K562 (cell line): ENCODE measurements around the gene ACTN1. TPM values are rescaled to one million over a fixed set of nuclear protein-coding genes. Genes with fewer than 3 reads are reported as not detected.

ENCODE experiments used
- ATAC-seq: fragments of 200-7000 bp; cut with Tn5 transposase; 3 replicates; pipeline ENCODE4 v1.9.1; 2020; ENCODE audit warnings: moderate library complexity
- BruUV-seq: library from RNA; stranded (reverse); fragments of 400-500 nt; replicated peaks from 2 replicates; lab custom pipeline; 2021; lab: Mats Ljungman, UMichigan
- CTCF ChIA-PET: fragments of 300-600 bp; formaldehyde crosslinking; extraction: SDS; loops from one replicate; lab custom pipeline; 2021; ENCODE audit warnings: low intra/inter-chr PET ratio; lab: Yijun Ruan, JAX
- POLR2A ChIA-PET: fragments of 300-600, 350-650 bp; sonication (Branson Sonifier 250); formaldehyde crosslinking; extraction: SDS; loops from one replicate; lab custom pipeline; 2021; ENCODE audit warnings: antibody characterized with exemption, inconsistent platforms; lab: Yijun Ruan, JAX
- DNase-seq, 4 experiments: peaks; one replicate each; pipeline versions ENCODE4 v3.0.0 to v3.0.0-alpha.2; 2011 to 2018; ENCODE audit warnings: low spot score in 3 of 4, mixed read lengths in 3 of 4; ENCODE audit errors: extremely low read depth in 1 of 4
- FAIRE-seq: peaks from 2 replicates; lab custom pipeline; 2011; peaks lifted over from hg19 to GRCh38; lab: Jason Lieb, UNC
- H2AFZ ChIP-seq: 2 replicates; pipeline ENCODE4 v1.6.0; 2011; ENCODE audit warnings: low read depth, low read length, control low read depth, inconsistent platforms
- H3K27ac ChIP-seq: fragments of 200-600 bp; 3 replicates; pipeline ENCODE4 v1.8.0; 2011; ENCODE audit warnings: low read depth, mild to moderate bottlenecking, control low read depth, inconsistent platforms, low read length, moderate library complexity, mixed read lengths; ENCODE audit errors: extremely low read depth
- H3K27me3 ChIP-seq, 2 experiments: fragments of 300-600 bp in 1 of 2; 2 replicates in 1 of 2; 3 replicates in 1 of 2; pipeline versions ENCODE4 v1.6.0 to v1.8.0; 2011; ENCODE audit warnings: inconsistent platforms in 2 of 2, low read length in 2 of 2, mild to moderate bottlenecking in 1 of 2, mixed read lengths in 1 of 2, moderate library complexity in 1 of 2; ENCODE audit not compliant: control insufficient read depth in 2 of 2, insufficient read depth in 2 of 2
- H3K36me3 ChIP-seq: fragments of 300-600 bp; 3 replicates; pipeline ENCODE4 v1.8.0; 2011; ENCODE audit warnings: mild to moderate bottlenecking, low read length, inconsistent platforms; ENCODE audit not compliant: control insufficient read depth, insufficient read depth
- H3K4me1 ChIP-seq, 2 experiments: fragments of 200-600 bp in 1 of 2; replicated peaks in 1 of 2; 2 replicates in 1 of 2; 3 replicates in 1 of 2; pipeline versions ENCODE4 v1.5.1 to v1.8.0; 2011; ENCODE audit warnings: inconsistent platforms in 2 of 2, low read length in 2 of 2, mild to moderate bottlenecking in 1 of 2, mixed read lengths in 1 of 2, moderate library complexity in 1 of 2; ENCODE audit not compliant: control insufficient read depth in 2 of 2, insufficient read depth in 2 of 2
- H3K4me2 ChIP-seq: 2 replicates; pipeline ENCODE4 v1.6.1; 2011; ENCODE audit warnings: low read length, control low read depth, inconsistent platforms, mixed read lengths; ENCODE audit not compliant: insufficient read depth
- H3K4me3 ChIP-seq: fragments of 200-600 bp; sonication (generic), shearing (Covaris generic); 2 replicates; pipeline ENCODE4 v1.5.1; 2016; ENCODE audit warnings: control low read depth, inconsistent platforms
- H3K79me2 ChIP-seq: fragments of 200-600 bp; 3 replicates; pipeline ENCODE4 v1.8.0; 2011; ENCODE audit warnings: low read length, inconsistent platforms; ENCODE audit not compliant: control insufficient read depth, insufficient read depth
- H3K9ac ChIP-seq, 2 experiments: 2 replicates each; pipeline versions ENCODE4 v1.6.0 to v1.6.1; 2011; ENCODE audit warnings: low read depth in 2 of 2, low read length in 2 of 2, control low read depth in 1 of 2, inconsistent platforms in 1 of 2, mild to moderate bottlenecking in 1 of 2, mixed read lengths in 1 of 2; ENCODE audit not compliant: insufficient read depth in 1 of 2
- H3K9me1 ChIP-seq: one replicate; pipeline ENCODE4 v1.6.0; 2011; ENCODE audit warnings: inconsistent platforms, mild to moderate bottlenecking, low read length, moderate library complexity; ENCODE audit not compliant: control insufficient read depth, insufficient read depth
- H3K9me3 ChIP-seq: replicated peaks from 2 replicates; pipeline ENCODE4 v1.5.1; 2011; ENCODE audit warnings: low read depth, low read length, inconsistent platforms; ENCODE audit not compliant: control insufficient read depth, insufficient read depth
- H4K20me1 ChIP-seq: replicated peaks from 2 replicates; pipeline ENCODE4 v1.6.1; 2011; ENCODE audit warnings: low read length, inconsistent platforms, mixed read lengths; ENCODE audit not compliant: control insufficient read depth, insufficient read depth
- CEBPB ChIP-seq: fragments of 450-650 bp; IDR thresholded peaks from 2 replicates; pipeline ENCODE4 v1.6.1; 2016; ENCODE audit warnings: missing genetic modification characterization, missing compliant biosample characterization
- HNRNPK ChIP-seq: fragments of 200-400 bp; formaldehyde crosslinking; IDR thresholded peaks from one replicate; pipeline ENCODE4 v1.6.1; 2018; ENCODE audit warnings: mild to moderate bottlenecking, low read depth, low read length; ENCODE audit not compliant: poor library complexity, severe bottlenecking
- NELFE ChIP-seq: IDR thresholded peaks from 2 replicates; pipeline ENCODE4 v1.6.1; 2011; ENCODE audit warnings: mild to moderate bottlenecking; ENCODE audit not compliant: insufficient read depth, insufficient read length
- PHF21A ChIP-seq: fragments of 450-650 bp; IDR thresholded peaks from 2 replicates; pipeline ENCODE4 v1.6.1; 2017; ENCODE audit warnings: low read depth, borderline replicate concordance
- POLR3A ChIP-seq: IDR thresholded peaks from 2 replicates; pipeline ENCODE4 v1.6.1; 2011; ENCODE audit warnings: borderline replicate concordance, mild to moderate bottlenecking, moderate library complexity; ENCODE audit not compliant: insufficient read length, insufficient read depth; ENCODE audit errors: extremely low read depth
- SMARCE1 ChIP-seq: fragments of 450-650 bp; IDR thresholded peaks from 2 replicates; pipeline ENCODE4 v1.7.1; 2016; ENCODE audit warnings: mild to moderate bottlenecking
- SRSF3 ChIP-seq: fragments of 200-400 bp; formaldehyde crosslinking; IDR thresholded peaks from 2 replicates; pipeline ENCODE4 v1.6.1; 2016; ENCODE audit warnings: mild to moderate bottlenecking, low read length, moderate library complexity; ENCODE audit not compliant: insufficient read depth
- ZBTB1 ChIP-seq: sonication (generic); formaldehyde crosslinking; IDR thresholded peaks from 2 replicates; pipeline ENCODE4 v1.8.1; 2023; ENCODE audit warnings: missing genetic modification reagents, low read depth, mild to moderate bottlenecking, borderline replicate concordance
- ZBTB43 ChIP-seq: sonication (generic); formaldehyde crosslinking; IDR thresholded peaks from 2 replicates; pipeline ENCODE4 v1.8.0; 2023; ENCODE audit warnings: mild to moderate bottlenecking, missing genetic modification reagents
- WGBS: fragments of 100-300 bp; shearing (Covaris generic); methylation state at CpG from one replicate; pipeline ENCODE4 v1.1.6; 2016; ENCODE audit warnings: low coverage, mixed read lengths; ENCODE audit not compliant: insufficient coverage; ENCODE audit errors: missing lambda C conversion rate; 5-methylcytosine and 5-hydroxymethylcytosine counted together
- in situ Hi-C: fragments of 300-500 bp; cut with MboI; formaldehyde crosslinking; loops from 4 replicates; pipeline ENCODE4 v1.15.0; 2018; ENCODE audit warnings: inconsistent platforms, mixed read lengths
- intact Hi-C: fragments of 100-400 bp; cut with micrococcal nuclease; formaldehyde crosslinking; loops from 2 replicates; pipeline ENCODE4 v1.14.2; 2022
- polyA plus RNA-seq, 8 experiments: library from polyadenylated mRNA; depleted of rRNA in 4 of 8; stranded (reverse) in 5 of 8; unstranded in 3 of 8; fragments of >200 nt; fragmentation: Nextera tagmentation in 2 of 8; fragmentation: Illumina TruSeq in 1 of 8; extraction: Ambion mirVana in 2 of 8; extraction: Trizol in 1 of 8; gene quantifications; 2 replicates each; pipeline versions ENCODE4 v1.2.1 to v1.2.3, GENCODE V29; 2011 to 2014; ENCODE audit warnings: inconsistent platforms in 1 of 8, missing spikeins in 1 of 8
- total RNA-seq, 7 experiments: library from RNA; depleted of rRNA in 6 of 7; stranded (reverse); fragments of >200 nt in 6 of 7; fragmentation: Illumina TruSeq in 2 of 7; extraction: Trizol in 2 of 7; gene quantifications; 2 replicates each; pipeline versions ENCODE4 v1.2.1 to v1.2.3, GENCODE V29; 2011 to 2021; ENCODE audit warnings: low replicate concordance in 1 of 7

The ACTN1 gene
- total and polyA plus RNA-seq, 9 of the 15 experiments (the other 6 are each of a cell fraction or from before 2014, with no cell fraction given) = 2.2 to 67.7 (median 34.5) TPM

GRCh38 chr14:68893566-68893965 lies 85.5 kb downstream of the ACTN1 start (continued):
- TF ChIP-seq ZBTB43 (CRISPR knock-in tag) (no peak), SRSF3 (no peak), ZBTB1 (CRISPR knock-in tag) (no peak)
- TF ChIP-seq, all 486 proteins: peak for 0

GRCh38 chr14:68892961-68893360 lies 86.1 kb downstream of the ACTN1 start:
- H3K36me3 ChIP-seq = peaks cover 44% of the 10 kb centered on the region; the same call in 1 of the 3 replicates
- ChIA-PET POLR2A (no interaction called here), CTCF (no interaction called here)
- intact Hi-C loops (no loop called here), in situ Hi-C loops (no loop called here)
- TF ChIP-seq SMARCE1 (no peak), CEBPB (tag) (no peak), HNRNPK (no peak), POLR3A (no peak), PHF21A (no peak), NELFE (no peak)
- H3K9ac ChIP-seq = no peak overlapping the region
- no peak overlapping the region for H3K4me2 ChIP-seq
- DNase-seq = peak in 2 of 4 experiments; percentile 17 to 19
- no peaks in the 10 kb centered on the region for H3K9me1 ChIP-seq
- no peaks in the 10 kb centered on the region for H3K27me3 ChIP-seq
- no peak overlapping the region for H3K4me3 ChIP-seq
- no peak overlapping the region for H2AFZ ChIP-seq
- H3K4me1 ChIP-seq = no peaks in the 10 kb centered on the region
- no peak for FAIRE-seq
- no peaks in the 10 kb centered on the region for H3K9me3 ChIP-seq
- no peak overlapping the region for H3K27ac ChIP-seq
- WGBS = 74% methylated on average over 6 of the region's 6 CpGs
- H3K79me2 ChIP-seq = no peaks in the 10 kb centered on the region
- ATAC-seq = no peak
- H4K20me1 ChIP-seq = no peaks in the 10 kb centered on the region
- BruUV-seq = no TSS peak
